Measurements from ENCODE around the gene GUCY2D.

The GUCY2D gene

GRCh38 chr17:7974638-7975131, 27.7 kb upstream of the GUCY2D start:
- no peaks in the 10 kb centered on the region for H3K4me1 ChIP-seq (ENCODE audit: insufficient read depth, low read length)
- H3K27me3 ChIP-seq (ENCODE audit: insufficient read depth, low read length), result 0 out of 2 replicates have a peak, but pooled peaks cover 4% of the 10 kb centered on the region
- H3K9me3 ChIP-seq (ENCODE audit: insufficient read depth, low read depth, low read length), result 0 out of 2 replicates have a peak, but pooled peaks cover 2% of the 10 kb centered on the region
- H3K36me3 ChIP-seq (ENCODE audit: insufficient read depth, low read length), result no peaks in the 10 kb centered on the region
- no peak overlapping the region for H3K9ac ChIP-seq (ENCODE audit: low read depth, low read length)
- no peak overlapping the region for H3K4me3 ChIP-seq (ENCODE audit: low read length)
- H3K27ac ChIP-seq (ENCODE audit: low read depth, low read length), result no peak overlapping the region

GRCh38 chr17:7977039-7977438, 25.4 kb upstream of the GUCY2D start:
- no peaks in the 10 kb centered on the region for H3K4me1 ChIP-seq (ENCODE audit: insufficient read depth, low read length)
- no peak overlapping the region for H3K4me3 ChIP-seq (ENCODE audit: low read length)
- no peak overlapping the region for H3K27ac ChIP-seq (ENCODE audit: low read depth, low read length)
- 0 out of 2 replicates have a peak, but pooled peaks cover 2% of the 10 kb centered on the region for H3K9me3 ChIP-seq (ENCODE audit: insufficient read depth, low read depth, low read length)
- no peaks in the 10 kb centered on the region for H3K27me3 ChIP-seq (ENCODE audit: insufficient read depth, low read length)
- 95% methylated on average over 4 of the region's 4 CpGs for WGBS
- H3K36me3 ChIP-seq (ENCODE audit: insufficient read depth, low read length), result no peaks in the 10 kb centered on the region
- H3K9ac ChIP-seq (ENCODE audit: low read depth, low read length), result no peak overlapping the region

- no peaks in the 10 kb centered on the region for H3K36me3 ChIP-seq (ENCODE audit: insufficient read depth, low read length)
- whole genome bisulfite sequencing, result 99% methylated on average over 5 of the region's 5 CpGs
- no peak overlapping the region for H3K4me3 ChIP-seq (ENCODE audit: low read length)
- H3K9ac ChIP-seq (ENCODE audit: low read depth, low read length), result no peak overlapping the region
- no peak overlapping the region for H3K27ac ChIP-seq (ENCODE audit: low read depth, low read length)
- H3K27me3 ChIP-seq (ENCODE audit: insufficient read depth, low read length), result no peaks in the 10 kb centered on the region
- no peaks in the 10 kb centered on the region for H3K4me1 ChIP-seq (ENCODE audit: insufficient read depth, low read length)
- 0 out of 2 replicates have a peak, but pooled peaks cover 2% of the 10 kb centered on the region for H3K9me3 ChIP-seq (ENCODE audit: insufficient read depth, low read depth, low read length)
These were observed 24.6 kb upstream of the GUCY2D start for GRCh38 chr17:7977805-7978204.

- no peak overlapping the region for H3K4me3 ChIP-seq (ENCODE audit: low read length)
- no peaks in the 10 kb centered on the region for H3K4me1 ChIP-seq (ENCODE audit: insufficient read depth, low read length)
- no peak overlapping the region for H3K9ac ChIP-seq (ENCODE audit: low read depth, low read length)
- 88% methylated on average over 5 of the region's 7 CpGs for WGBS
- no peak overlapping the region for H3K27ac ChIP-seq (ENCODE audit: low read depth, low read length)
- no peaks in the 10 kb centered on the region for H3K9me3 ChIP-seq (ENCODE audit: insufficient read depth, low read depth, low read length)
- no peaks in the 10 kb centered on the region; the same call in 1 of the 2 replicates for H3K27me3 ChIP-seq (ENCODE audit: insufficient read depth, low read length)
- H3K36me3 ChIP-seq (ENCODE audit: insufficient read depth, low read length), result no peaks in the 10 kb centered on the region
These were observed 20.2 kb upstream of the GUCY2D start for GRCh38 chr17:7982173-7982572.

DNA sequence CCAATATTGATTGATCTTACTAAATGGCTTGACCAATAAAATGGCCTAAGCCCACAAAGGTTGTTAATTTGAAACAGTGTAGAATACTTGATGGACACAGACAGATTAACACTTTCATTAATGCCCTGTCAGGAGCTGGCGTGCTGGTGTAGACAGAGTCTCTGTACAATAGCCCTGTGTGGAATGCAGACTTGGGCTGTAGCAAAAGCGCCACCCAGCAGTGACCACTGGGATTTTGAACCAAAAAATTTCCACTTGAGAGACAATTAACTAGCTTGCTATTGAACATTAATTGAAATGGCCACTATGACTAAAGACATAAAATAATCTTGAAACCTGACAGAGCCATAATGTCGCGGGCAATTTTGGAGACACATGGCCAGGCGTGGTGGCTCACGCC, 19.7 kb upstream of the GUCY2D start:
- Histone ChIP-seq H3K36me3 (ENCODE audit: insufficient read depth, low read length) (no peaks in the 10 kb centered on the region), H3K27ac (ENCODE audit: low read depth, low read length) (no peak overlapping the region), H3K27me3 (ENCODE audit: insufficient read depth, low read length) (no peaks in the 10 kb centered on the region; the same call in 1 of the 2 replicates), H3K4me1 (ENCODE audit: insufficient read depth, low read length) (no peaks in the 10 kb centered on the region), H3K4me3 (ENCODE audit: low read length) (no peak overlapping the region), H3K9ac (ENCODE audit: low read depth, low read length) (no peak overlapping the region), H3K9me3 (ENCODE audit: insufficient read depth, low read depth, low read length) (no peaks in the 10 kb centered on the region)
- WGBS, result 86% methylated on average over 6 of the region's 6 CpGs

DNA sequence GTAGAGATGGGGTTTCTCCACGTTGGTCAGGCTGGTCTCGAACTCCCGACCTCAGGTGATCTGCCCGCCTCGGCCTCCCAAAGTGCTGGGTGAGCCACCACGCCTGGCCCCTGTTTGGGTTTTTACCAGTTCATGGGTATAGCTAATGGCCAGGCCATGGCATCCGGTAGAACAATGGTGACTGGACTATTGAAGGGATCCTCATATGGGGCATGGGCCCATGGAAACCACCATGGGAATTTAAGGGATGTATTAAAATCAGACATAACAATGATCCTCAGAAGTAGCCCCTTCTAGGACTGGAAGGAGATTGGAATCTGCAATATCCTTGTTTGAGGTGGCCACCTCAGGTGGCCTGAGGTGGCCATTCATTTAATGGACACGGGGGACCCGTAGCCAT, 17.5 kb upstream of the GUCY2D start:
- Histone ChIP-seq H3K27ac (ENCODE audit: low read depth, low read length) (no peak overlapping the region), H3K9me3 (ENCODE audit: insufficient read depth, low read depth, low read length) (no peaks in the 10 kb centered on the region), H3K27me3 (ENCODE audit: insufficient read depth, low read length) (peaks cover 11% of the 10 kb centered on the region), H3K4me1 (ENCODE audit: insufficient read depth, low read length) (no peaks in the 10 kb centered on the region), H3K4me3 (ENCODE audit: low read length) (no peak overlapping the region), H3K9ac (ENCODE audit: low read depth, low read length) (no peak overlapping the region), H3K36me3 (ENCODE audit: insufficient read depth, low read length) (no peaks in the 10 kb centered on the region)
- 91% methylated on average over 9 of the region's 9 CpGs for WGBS

DNA sequence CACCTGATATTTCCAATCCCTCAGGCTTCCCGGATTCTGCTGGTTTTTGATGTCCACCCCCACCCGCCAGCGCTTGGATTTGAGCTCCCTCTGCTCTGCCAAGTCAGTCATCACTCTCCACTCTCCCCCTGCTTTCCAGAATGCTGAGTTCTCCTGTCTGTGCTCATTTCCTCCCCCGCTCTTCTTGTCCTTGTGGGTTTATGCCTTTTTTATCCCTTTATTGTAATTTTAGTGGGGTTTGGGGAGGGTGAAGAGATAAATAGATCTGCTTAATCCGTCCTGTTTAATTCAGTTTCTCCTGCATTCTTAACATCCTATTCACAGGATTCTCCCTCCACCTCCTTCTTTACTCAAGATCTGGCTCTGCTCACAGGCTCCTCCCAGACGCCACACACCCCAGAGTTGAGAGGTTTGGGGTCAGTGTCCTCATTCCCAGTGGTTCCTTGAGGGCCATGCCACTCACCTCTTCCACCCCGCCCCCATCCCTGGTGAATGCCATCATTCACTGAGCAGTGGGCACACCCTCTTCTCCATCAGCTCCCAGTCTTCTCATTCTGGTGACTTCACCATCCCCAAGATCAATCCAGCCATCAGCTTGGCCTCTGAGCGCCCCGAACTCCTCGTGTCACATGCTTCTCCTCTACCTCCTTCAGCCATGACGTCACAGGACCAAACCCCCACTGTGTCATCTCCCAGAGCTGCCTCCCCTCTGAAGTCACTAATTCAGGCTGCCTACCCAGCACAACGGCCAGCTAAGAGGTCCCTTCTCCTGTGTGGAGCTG, 15.1 kb upstream of the GUCY2D start:
- Histone ChIP-seq H3K36me3 (ENCODE audit: insufficient read depth, low read length) (no peaks in the 10 kb centered on the region), H3K9me3 (ENCODE audit: insufficient read depth, low read depth, low read length) (no peaks in the 10 kb centered on the region), H3K27me3 (ENCODE audit: insufficient read depth, low read length) (peaks cover 13% of the 10 kb centered on the region), H3K4me1 (ENCODE audit: insufficient read depth, low read length) (no peaks in the 10 kb centered on the region), H3K27ac (ENCODE audit: low read depth, low read length) (no peak overlapping the region), H3K9ac (ENCODE audit: low read depth, low read length) (no peak overlapping the region), H3K4me3 (ENCODE audit: low read length) (no peak overlapping the region)
- 80% methylated on average over 11 of the region's 12 CpGs for WGBS

GRCh38 chr17:7988750-7989178, 13.7 kb upstream of the GUCY2D start:
- Histone ChIP-seq H3K4me3 (ENCODE audit: low read length) (no peak overlapping the region), H3K36me3 (ENCODE audit: insufficient read depth, low read length) (no peaks in the 10 kb centered on the region), H3K27me3 (ENCODE audit: insufficient read depth, low read length) (peaks cover 13% of the 10 kb centered on the region), H3K27ac (ENCODE audit: low read depth, low read length) (no peak overlapping the region), H3K9me3 (ENCODE audit: insufficient read depth, low read depth, low read length) (no peaks in the 10 kb centered on the region), H3K9ac (ENCODE audit: low read depth, low read length) (no peak overlapping the region), H3K4me1 (ENCODE audit: insufficient read depth, low read length) (no peaks in the 10 kb centered on the region)
- WGBS, result 60% methylated on average over 5 of the region's 5 CpGs

GRCh38 chr17:7989781-7990655, 12.4 kb upstream of the GUCY2D start:
- Histone ChIP-seq H3K27ac (ENCODE audit: low read depth, low read length) (no peak overlapping the region), H3K4me3 (ENCODE audit: low read length) (peak overlapping the region; percentile 61), H3K36me3 (ENCODE audit: insufficient read depth, low read length) (no peaks in the 10 kb centered on the region), H3K9me3 (ENCODE audit: insufficient read depth, low read depth, low read length) (no peaks in the 10 kb centered on the region), H3K27me3 (ENCODE audit: insufficient read depth, low read length) (peaks cover 13% of the 10 kb centered on the region), H3K9ac (ENCODE audit: low read depth, low read length) (peak overlapping the region; percentile 54; the same call in 1 of the 2 replicates), H3K4me1 (ENCODE audit: insufficient read depth, low read length) (no peaks in the 10 kb centered on the region)
- WGBS, result 11% methylated on average over 59 of the region's 59 CpGs

GRCh38 chr17:7992516-7992915, 9.9 kb upstream of the GUCY2D start:
- Histone ChIP-seq H3K4me3 (ENCODE audit: low read length) (no peak overlapping the region), H3K4me1 (ENCODE audit: insufficient read depth, low read length) (no peaks in the 10 kb centered on the region), H3K27ac (ENCODE audit: low read depth, low read length) (no peak overlapping the region), H3K27me3 (ENCODE audit: insufficient read depth, low read length) (peaks cover 13% of the 10 kb centered on the region), H3K9me3 (ENCODE audit: insufficient read depth, low read depth, low read length) (no peaks in the 10 kb centered on the region), H3K9ac (ENCODE audit: low read depth, low read length) (no peak overlapping the region), H3K36me3 (ENCODE audit: insufficient read depth, low read length) (no peaks in the 10 kb centered on the region)
- whole genome bisulfite sequencing, result 90% methylated on average over 2 of the region's 2 CpGs

DNA sequence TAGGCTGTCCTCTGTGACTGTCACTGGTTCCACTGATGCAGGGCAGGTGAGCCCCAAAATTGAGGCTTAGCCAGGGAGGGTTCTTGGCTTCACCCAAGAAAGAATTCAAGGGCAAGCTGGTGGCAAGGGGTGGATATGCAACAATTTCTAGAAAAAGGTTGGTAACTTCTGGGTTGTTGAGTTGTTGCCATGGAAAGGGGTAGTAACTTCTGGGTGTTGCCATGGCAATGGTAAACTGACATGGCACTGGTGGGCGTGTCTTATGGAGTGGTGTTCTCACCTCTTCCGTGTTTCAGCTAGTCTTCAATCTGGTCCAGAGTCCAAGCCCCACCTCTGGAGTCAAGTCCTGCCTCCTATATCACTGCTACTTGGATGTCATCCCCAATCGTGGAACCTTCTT, 9.5 kb upstream of the GUCY2D start:
- Histone ChIP-seq H3K4me3 (ENCODE audit: low read length) (no peak overlapping the region), H3K36me3 (ENCODE audit: insufficient read depth, low read length) (no peaks in the 10 kb centered on the region), H3K27me3 (ENCODE audit: insufficient read depth, low read length) (peaks cover 13% of the 10 kb centered on the region), H3K9ac (ENCODE audit: low read depth, low read length) (no peak overlapping the region), H3K27ac (ENCODE audit: low read depth, low read length) (no peak overlapping the region), H3K4me1 (ENCODE audit: insufficient read depth, low read length) (no peaks in the 10 kb centered on the region), H3K9me3 (ENCODE audit: insufficient read depth, low read depth, low read length) (no peaks in the 10 kb centered on the region)
- WGBS, result 73% methylated on average over 3 of the region's 3 CpGs

All from HUES64 (cell line).